GM18870 (cell line): ENCODE measurements around the gene KCNH8.

ENCODE experiments used
- ATAC-seq: cut with Tn5 transposase; IDR thresholded peaks from one replicate; pipeline ENCODE4 v1.9.1; 2021; ENCODE audit warnings: moderate library complexity; ENCODE audit not compliant: unreplicated experiment

KCNH8 gene

GRCh38 chr3:19467761-19468160, 319.5 kb downstream of the KCNH8 start:
- ATAC-seq, result no peak

GRCh38 chr3:19471138-19471537, 322.8 kb downstream of the KCNH8 start:
- ATAC-seq, result no peak

GRCh38 chr3:19473971-19474580, 325.8 kb downstream of the KCNH8 start:
- no peak for ATAC-seq

- ATAC-seq, result no peak
Measured at GRCh38 chr3:19476281-19476680, 328.0 kb downstream of the KCNH8 start.

GRCh38 chr3:19485267-19485666, 337.0 kb downstream of the KCNH8 start:
- no peak for ATAC-seq

- no peak for ATAC-seq
Measured at GRCh38 chr3:19487386-19487785, 339.1 kb downstream of the KCNH8 start.

GRCh38 chr3:19488939-19489338, 340.6 kb downstream of the KCNH8 start:
- no peak for ATAC-seq

- ATAC-seq, result no peak
Measured at GRCh38 chr3:19489936-19490335, 341.6 kb downstream of the KCNH8 start.

- ATAC-seq, result no peak
Measured at GRCh38 chr3:19506171-19506570, 357.9 kb downstream of the KCNH8 start.

- ATAC-seq, result no peak
Measured at GRCh38 chr3:19522305-19522704, 374.0 kb downstream of the KCNH8 start.

GRCh38 chr3:19526071-19526470, 377.8 kb downstream of the KCNH8 start:
- ATAC-seq, result no peak

GRCh38 chr3:19527746-19528145, 379.4 kb downstream of the KCNH8 start:
- no peak for ATAC-seq

GRCh38 chr3:19531426-19531825, 383.1 kb downstream of the KCNH8 start:
- ATAC-seq, result no peak

GRCh38 chr3:19539518-19540392, 391.4 kb downstream of the KCNH8 start:
- peak; percentile 77 for ATAC-seq

- peak; percentile 49 for ATAC-seq
Measured at GRCh38 chr3:19540464-19540863, 392.2 kb downstream of the KCNH8 start.

- no peak for ATAC-seq
Measured at GRCh38 chr3:19541284-19541683, 393.0 kb downstream of the KCNH8 start.

- ATAC-seq, result peak; percentile 49
Measured at GRCh38 chr3:19543212-19543841, 395.0 kb downstream of the KCNH8 start.

- no peak for ATAC-seq
Measured at GRCh38 chr3:19547665-19548464, 399.6 kb downstream of the KCNH8 start.

GRCh38 chr3:19559724-19560442, 411.6 kb downstream of the KCNH8 start:
- peak; percentile 97 for ATAC-seq

- no peak for ATAC-seq
Measured at GRCh38 chr3:19573644-19574043, 425.3 kb downstream of the KCNH8 start.
